Mesenchymal stem cell (in vitro differentiated cells and primary cell): Measurements from ENCODE around the gene MRPL1.

ENCODE experiments used
- DNase-seq: peaks from one replicate; pipeline ENCODE4 v3.0.0-alpha.2; 2013
- H2AFZ ChIP-seq: one replicate; pipeline ENCODE4 v1.6.1; 2013; ENCODE audit warnings: low read depth, mild to moderate bottlenecking, control low read depth, inconsistent platforms, low read length, moderate library complexity
- H2AK5ac ChIP-seq: 2 replicates; pipeline ENCODE4 v1.6.1; 2013; ENCODE audit warnings: low read length, moderate library complexity, mild to moderate bottlenecking, inconsistent platforms; ENCODE audit not compliant: severe bottlenecking
- H2BK120ac ChIP-seq: one replicate; pipeline ENCODE4 v1.6.1; 2013; ENCODE audit warnings: low read depth, mild to moderate bottlenecking, inconsistent platforms, low read length, moderate library complexity
- H2BK12ac ChIP-seq, 2 experiments: one replicate each; pipeline ENCODE4 v1.6.1; 2013; ENCODE audit warnings: inconsistent platforms in 2 of 2, low read length in 2 of 2, mild to moderate bottlenecking in 2 of 2, moderate library complexity in 2 of 2, control low read depth in 1 of 2
- H2BK15ac ChIP-seq: one replicate; pipeline ENCODE4 v1.6.1; 2013; ENCODE audit warnings: mild to moderate bottlenecking, low read depth, inconsistent platforms; ENCODE audit not compliant: poor library complexity, severe bottlenecking
- H2BK5ac ChIP-seq: 2 replicates; pipeline ENCODE4 v1.6.1; 2013; ENCODE audit warnings: low read depth, mild to moderate bottlenecking, low read length, control low read depth, inconsistent platforms; ENCODE audit not compliant: poor library complexity, severe bottlenecking
- H3K14ac ChIP-seq, 2 experiments: one replicate each; pipeline ENCODE4 v1.6.1; 2013; ENCODE audit warnings: inconsistent platforms in 2 of 2, low read length in 2 of 2, control low read depth in 1 of 2, mild to moderate bottlenecking in 1 of 2, moderate library complexity in 1 of 2
- H3K18ac ChIP-seq, 2 experiments: one replicate each; pipeline ENCODE4 v1.6.1; 2013; ENCODE audit warnings: inconsistent platforms in 2 of 2, low read length in 2 of 2, control low read depth in 1 of 2, low read depth in 1 of 2, mild to moderate bottlenecking in 1 of 2
- H3K23ac ChIP-seq, 2 experiments: one replicate each; pipeline ENCODE4 v1.6.1; 2013; ENCODE audit warnings: inconsistent platforms in 2 of 2, low read length in 2 of 2, mild to moderate bottlenecking in 2 of 2, moderate library complexity in 2 of 2, control low read depth in 1 of 2
- H3K27ac ChIP-seq: 2 replicates; pipeline ENCODE4 v1.5.1; 2013; ENCODE audit warnings: mild to moderate bottlenecking, moderate library complexity, low read length, control low read depth, inconsistent platforms; ENCODE audit not compliant: poor library complexity, severe bottlenecking
- H3K27me3 ChIP-seq, 2 experiments: 2 replicates each; pipeline versions ENCODE4 v1.6.1 to v1.7.0; 2013; ENCODE audit warnings: low read length in 2 of 2, mild to moderate bottlenecking in 2 of 2, moderate library complexity in 2 of 2, control low read depth in 1 of 2, inconsistent platforms in 1 of 2; ENCODE audit not compliant: control insufficient read depth in 1 of 2, insufficient read depth in 1 of 2
- H3K36me3 ChIP-seq, 2 experiments: 2 replicates each; pipeline versions ENCODE4 v1.6.1 to v1.7.0; 2013; ENCODE audit warnings: low read length in 2 of 2, control low read depth in 1 of 2, inconsistent platforms in 1 of 2, low read depth in 1 of 2, mild to moderate bottlenecking in 1 of 2; ENCODE audit not compliant: insufficient read depth in 2 of 2, control insufficient read depth in 1 of 2
- H3K4ac ChIP-seq, 2 experiments: one replicate each; pipeline ENCODE4 v1.6.1; 2013; ENCODE audit warnings: inconsistent platforms in 2 of 2, low read length in 2 of 2, mild to moderate bottlenecking in 2 of 2, moderate library complexity in 2 of 2, control low read depth in 1 of 2, low read depth in 1 of 2
- H3K4me1 ChIP-seq: 2 replicates; pipeline ENCODE4 v1.6.1; 2013; ENCODE audit warnings: low read depth, low read length, control low read depth; ENCODE audit not compliant: control insufficient read depth, insufficient read depth
- H3K4me2 ChIP-seq: 2 replicates; pipeline ENCODE4 v1.6.1; 2013; ENCODE audit warnings: low read length, mild to moderate bottlenecking, inconsistent platforms; ENCODE audit not compliant: poor library complexity, severe bottlenecking
- H3K4me3 ChIP-seq, 2 experiments: 2 replicates each; pipeline versions ENCODE4 v1.5.1 to v1.7.0; 2013; ENCODE audit warnings: low read length in 2 of 2, mild to moderate bottlenecking in 2 of 2, control low read depth in 1 of 2, low read depth in 1 of 2; ENCODE audit not compliant: insufficient read depth in 1 of 2
- H3K79me1 ChIP-seq: replicated peaks from 2 replicates; pipeline ENCODE4 v1.6.1; 2013; ENCODE audit warnings: mild to moderate bottlenecking, control low read depth, low read length, inconsistent platforms; ENCODE audit not compliant: poor library complexity, severe bottlenecking
- H3K9ac ChIP-seq: 2 replicates; pipeline ENCODE4 v1.7.0; 2013; ENCODE audit warnings: mild to moderate bottlenecking, low read length, moderate library complexity
- H3K9me3 ChIP-seq: 2 replicates; pipeline ENCODE4 v1.7.0; 2013; ENCODE audit warnings: mild to moderate bottlenecking, low read length; ENCODE audit not compliant: control insufficient read depth
- H4K8ac ChIP-seq: one replicate; pipeline ENCODE4 v1.6.1; 2013; ENCODE audit warnings: inconsistent platforms, mild to moderate bottlenecking, low read length, moderate library complexity
- H4K91ac ChIP-seq: one replicate; pipeline ENCODE4 v1.6.1; 2013; ENCODE audit warnings: mild to moderate bottlenecking, low read length, inconsistent platforms
- WGBS: methylation state at CpG from one replicate; pipeline ENCODE4 v1.1.7; 2013; ENCODE audit warnings: mixed read lengths; 5-methylcytosine and 5-hydroxymethylcytosine counted together

Gene MRPL1

DNA sequence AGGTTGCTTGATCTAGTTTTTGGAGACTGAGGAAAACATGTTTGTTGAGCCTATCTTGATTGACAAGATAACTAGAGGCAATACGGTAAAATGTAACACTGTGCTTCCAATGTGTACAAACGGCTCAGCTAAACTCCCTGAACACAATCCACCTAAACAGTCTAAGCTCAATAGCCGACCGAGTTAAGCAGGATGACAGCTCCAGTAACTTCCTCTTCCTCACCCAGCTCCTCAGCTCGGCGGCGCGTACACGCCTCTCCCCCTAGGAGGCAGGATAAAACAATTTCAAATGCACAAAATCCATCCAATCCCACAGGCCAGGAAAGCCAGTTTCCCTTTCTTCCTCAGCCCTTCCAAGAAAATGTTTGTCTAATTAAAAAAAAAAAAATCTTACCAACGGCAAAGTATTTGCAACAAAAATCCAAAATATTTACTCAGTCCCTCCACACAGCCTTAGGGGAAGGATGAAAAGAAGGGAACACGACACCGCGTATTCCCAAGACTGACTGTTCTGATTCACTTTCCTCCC is 44.5 kb upstream of the MRPL1 start:
- H3K4me3 ChIP-seq: peak overlapping the region; percentile 90 to 96
- peak overlapping the region; percentile 29 for H2AFZ ChIP-seq
- no peak overlapping the region for H2BK120ac ChIP-seq
- peak overlapping the region; percentile 89 for H2BK5ac ChIP-seq
- H3K4ac ChIP-seq: no peak overlapping the region
- peak overlapping the region; percentile 29 for H4K91ac ChIP-seq
- peak overlapping the region; percentile 80 for H3K9ac ChIP-seq
- peaks cover 3% of the 10 kb centered on the region for H3K79me1 ChIP-seq
- H3K27me3 ChIP-seq: no peaks in the 10 kb centered on the region
- H3K4me1 ChIP-seq: no peaks in the 10 kb centered on the region
- H3K14ac ChIP-seq: peak overlapping the region in 1 of 2 experiments; percentile 37
- DNase-seq: peak; percentile 90
- peak overlapping the region; percentile 73 for H4K8ac ChIP-seq
- H3K18ac ChIP-seq: peak overlapping the region; percentile 87 to 98
- under 1% methylated on average over 13 of the region's 13 CpGs for WGBS
- H2BK12ac ChIP-seq: no peak overlapping the region
- H3K9me3 ChIP-seq: no peaks in the 10 kb centered on the region
- H3K4me2 ChIP-seq: peak overlapping the region; percentile 75
- no peak overlapping the region for H2BK15ac ChIP-seq
- peak overlapping the region; percentile 96 for H3K27ac ChIP-seq
- H2AK5ac ChIP-seq: no peak overlapping the region
- H3K36me3 ChIP-seq: no peaks in the 10 kb centered on the region
- H3K23ac ChIP-seq: no peak overlapping the region

DNA sequence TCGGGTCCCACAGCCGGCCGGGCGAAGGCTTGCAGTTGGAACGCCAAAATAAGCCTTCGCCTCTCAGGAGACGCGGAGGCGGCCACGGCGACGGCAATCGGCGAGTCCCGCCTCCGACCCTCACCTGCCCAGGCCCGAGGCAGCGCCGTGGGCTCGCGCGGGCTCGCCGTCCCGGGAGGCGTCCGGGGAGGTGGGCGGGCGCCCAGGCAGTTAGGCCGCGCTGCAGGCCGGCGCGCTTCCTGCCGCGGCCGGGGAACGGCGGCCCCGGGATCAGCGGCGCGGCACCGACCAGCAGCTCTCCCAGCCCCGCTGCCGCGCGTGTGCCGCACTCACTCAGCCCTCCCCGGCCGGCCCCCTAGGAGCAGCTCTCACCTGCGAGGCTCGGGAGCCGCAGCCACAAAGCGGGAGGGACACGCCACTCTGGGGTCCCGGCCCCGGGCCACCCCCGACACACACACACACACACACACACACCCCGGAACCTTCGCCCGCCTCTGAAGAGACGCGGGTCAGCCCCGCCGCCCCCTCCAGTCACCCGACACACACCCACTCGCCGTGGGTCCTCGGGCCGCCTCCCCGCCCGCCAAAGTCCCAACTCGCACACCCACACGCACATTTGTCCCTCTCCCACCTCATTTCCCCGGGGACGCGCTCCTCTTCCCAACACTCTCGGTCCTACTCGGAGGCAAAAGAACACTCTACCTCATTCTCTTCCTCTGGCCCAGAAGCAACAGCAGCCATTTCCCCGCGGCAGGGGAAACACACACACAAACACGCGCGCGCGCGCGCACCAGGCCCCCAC is 43.8 kb upstream of the MRPL1 start, which contains the start of gene CNOT6L:
Gene CNOT6L, minus strand, starts transcription at position 767 of the 802 bp plus-strand sequence. Its CDS starts 60 bp downstream, at position 707.
- no peaks in the 10 kb centered on the region for H3K36me3 ChIP-seq
- peak within 1 kb of the TSS; percentile 97 to 98 for H3K18ac ChIP-seq
- no peaks in the 10 kb centered on the region for H3K27me3 ChIP-seq
- H3K4me3 ChIP-seq: peak within 1 kb of the TSS; percentile 90 to 96
- H3K4me2 ChIP-seq: peak within 1 kb of the TSS; percentile 76
- no peaks in the 10 kb centered on the region for H3K9me3 ChIP-seq
- no peaks in the 10 kb centered on the region for H3K4me1 ChIP-seq
- peak within 1 kb of the TSS; percentile 88 for H3K9ac ChIP-seq
- H3K27ac ChIP-seq: peak within 1 kb of the TSS; percentile 96
- WGBS: under 1% methylated on average over 40 of the region's 89 CpGs
- peaks cover 3% of the 10 kb centered on the region for H3K79me1 ChIP-seq
- no peak within 1 kb of the TSS for H2BK120ac ChIP-seq
- peak within 1 kb of the TSS; percentile 88 for H4K91ac ChIP-seq
- peak; percentile 80 for DNase-seq
- peak within 1 kb of the TSS; percentile 96 to 100 for H3K23ac ChIP-seq
- H3K14ac ChIP-seq: peak within 1 kb of the TSS in 1 of 2 experiments; percentile 89
- H2BK15ac ChIP-seq: peak within 1 kb of the TSS; percentile 82
- H3K4ac ChIP-seq: peak within 1 kb of the TSS; percentile 90 to 95
- H2AFZ ChIP-seq: peak within 1 kb of the TSS; percentile 99
- peak within 1 kb of the TSS; percentile 93 for H2BK5ac ChIP-seq
- H2AK5ac ChIP-seq: no peak within 1 kb of the TSS
- peak within 1 kb of the TSS; percentile 73 for H4K8ac ChIP-seq
- H2BK12ac ChIP-seq: peak within 1 kb of the TSS; percentile 11 to 54

DNA sequence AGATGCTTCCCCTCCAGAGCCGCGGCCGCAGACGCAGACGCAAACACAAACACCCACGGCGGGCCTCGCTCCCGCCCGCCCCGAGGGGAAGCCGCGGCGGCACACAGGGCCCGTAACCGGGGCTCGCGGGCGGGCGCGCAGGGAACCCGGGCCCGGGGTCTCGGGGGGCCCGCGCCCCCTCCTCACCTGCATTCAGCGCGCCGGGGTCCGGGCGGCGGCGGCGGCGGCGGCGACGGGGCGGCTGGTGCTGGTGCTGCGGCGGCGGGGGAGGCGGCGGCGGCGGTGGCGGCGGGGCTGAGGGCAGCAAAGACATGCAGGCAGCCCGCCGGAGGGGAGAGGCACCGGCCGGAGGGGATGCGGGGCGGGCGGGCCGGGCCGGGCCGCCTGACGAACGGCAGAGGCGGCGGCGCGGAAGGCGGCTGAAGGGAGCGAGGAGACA is 43.2 kb upstream of the MRPL1 start:
- DNase-seq: peak; percentile 30
- no peak overlapping the region for H2BK12ac ChIP-seq
- peak overlapping the region; percentile 99 for H2AFZ ChIP-seq
- peak overlapping the region; percentile 76 for H3K4me2 ChIP-seq
- peak overlapping the region; percentile 97 to 98 for H3K18ac ChIP-seq
- H3K23ac ChIP-seq: peak overlapping the region in 1 of 2 experiments; percentile 96
- H3K27ac ChIP-seq: peak overlapping the region; percentile 85
- peak overlapping the region; percentile 66 for H4K8ac ChIP-seq
- no peaks in the 10 kb centered on the region for H3K27me3 ChIP-seq
- peak overlapping the region in 1 of 2 experiments; percentile 89 for H3K14ac ChIP-seq
- H2BK15ac ChIP-seq: peak overlapping the region; percentile 82
- H2AK5ac ChIP-seq: no peak overlapping the region
- no peak overlapping the region for H4K91ac ChIP-seq
- no peaks in the 10 kb centered on the region for H3K4me1 ChIP-seq
- peak overlapping the region; percentile 93 for H2BK5ac ChIP-seq
- peak overlapping the region; percentile 90 to 96 for H3K4me3 ChIP-seq
- no peaks in the 10 kb centered on the region for H3K9me3 ChIP-seq
- WGBS: 0% methylated on average over 9 of the region's 66 CpGs
- no peak overlapping the region for H2BK120ac ChIP-seq
- no peaks in the 10 kb centered on the region for H3K36me3 ChIP-seq
- peaks cover 3% of the 10 kb centered on the region for H3K79me1 ChIP-seq
- H3K4ac ChIP-seq: peak overlapping the region in 1 of 2 experiments; percentile 90
- peak overlapping the region; percentile 88 for H3K9ac ChIP-seq
